Spleen (tissue), 11 donors: ENCODE data around the gene FLAD1. TPM values are rescaled to one million over a fixed set of nuclear protein-coding genes. Genes with fewer than 3 reads are reported as not detected.
A peak's percentile ranks its signal among the peaks of the same experiment; 100 is the strongest.

Experiments used
- DNase-seq: peaks from one replicate; pipeline ENCODE4 v3.0.0-alpha.2; 2020
- H3K27ac ChIP-seq, 8 donors: fragments of 200-600 bp; sonication (generic) in 7 of 8; 1 replicate in 4 of 8; 2 replicates in 4 of 8; pipeline versions ENCODE4 v1.5.0 to v1.8.0; 2016 to 2021; ENCODE audit warnings: inconsistent platforms in 4 of 8, mild to moderate bottlenecking in 4 of 8, moderate library complexity in 1 of 8
- H3K27me3 ChIP-seq, 7 donors: fragments of 200-600 bp; sonication (generic) in 6 of 7; replicated peaks in 1 of 7; 1 replicate in 4 of 7; 2 replicates in 3 of 7; pipeline versions ENCODE4 v1.5.0 to v1.8.0; 2016 to 2021; ENCODE audit warnings: inconsistent platforms in 3 of 7, mild to moderate bottlenecking in 1 of 7
- H3K36me3 ChIP-seq, 6 donors: fragments of 200-600 bp; sonication (generic) in 5 of 6; 1 replicate in 4 of 6; 2 replicates in 2 of 6; pipeline versions ENCODE4 v1.5.0 to v1.8.0; 2016 to 2021; ENCODE audit warnings: inconsistent platforms in 2 of 6
- H3K4me1 ChIP-seq, 6 donors: fragments of 200-600 bp; sonication (generic) in 5 of 6; 1 replicate in 3 of 6; 2 replicates in 3 of 6; pipeline versions ENCODE4 v1.5.0 to v1.8.0; 2016 to 2021; ENCODE audit warnings: inconsistent platforms in 3 of 6
- H3K4me3 ChIP-seq, 8 donors: fragments of 200-600 bp; sonication (generic) in 7 of 8; 1 replicate in 4 of 8; 2 replicates in 4 of 8; pipeline versions ENCODE4 v1.5.0 to v1.8.0; 2016 to 2021; ENCODE audit warnings: inconsistent platforms in 4 of 8, mild to moderate bottlenecking in 4 of 8, moderate library complexity in 2 of 8
- H3K9me3 ChIP-seq, 8 donors: fragments of 200-600 bp; sonication (generic) in 7 of 8; 1 replicate in 4 of 8; 2 replicates in 4 of 8; pipeline versions ENCODE4 v1.5.0 to v1.8.0; 2016 to 2021; ENCODE audit warnings: inconsistent platforms in 4 of 8
- POLR2A ChIP-seq, 3 donors: fragments of 450-650 bp; IDR thresholded peaks; one replicate each; pipeline ENCODE4 v1.5.1; 2017; ENCODE audit warnings: antibody characterized with exemption in 3 of 3, mild to moderate bottlenecking in 1 of 3
- POLR2AphosphoS5 ChIP-seq, 3 donors: sonication (generic); formaldehyde crosslinking; IDR thresholded peaks; one replicate each; pipeline ENCODE4 v1.5.1; 2017; ENCODE audit warnings: antibody characterized with exemption in 3 of 3
- whole genome bisulfite sequencing, 5 donors: extraction: QIAGEN DNeasy Blood & Tissue Kit in 3 of 5; methylation state at CpG; one replicate each; pipeline versions ENCODE4 v1.1.5 to v1.1.7; 2013 to 2018; 5-methylcytosine and 5-hydroxymethylcytosine counted together
- intact Hi-C: fragments of 100-400 bp; cut with DNase I; formaldehyde crosslinking; loops from one replicate; pipeline ENCODE4 v1.15.0; 2023; ENCODE audit warnings: low total_unique reads
- polyA plus RNA-seq, 3 donors: library from polyadenylated mRNA; stranded (reverse); fragments of 200-250 nt; gene quantifications; one replicate each; pipeline ENCODE4 v1.2.1, GENCODE V29; 2013
- total RNA-seq, 7 donors: library from RNA; depleted of rRNA in 3 of 7; stranded (reverse); fragments of >200 nt in 3 of 7; fragmentation: NEBNext Ultra II Directional in 4 of 7; extraction: Animal tissue kit (Norgen Biotek cat#: 25700) in 4 of 7; gene quantifications; one replicate each; pipeline versions ENCODE4 v1.1.0 to v1.2.1, GENCODE V29; 2016 to 2021
- TF ChIP-seq, protein P1 (sequence below), 11 experiments: fragments of 200-600 bp in 7 of 11; fragments of 450-650 bp in 4 of 11; sonication (generic) in 4 of 11; IDR thresholded peaks in 8 of 11; conservative IDR thresholded peaks in 3 of 11; 1 replicate in 7 of 11; 2 replicates in 4 of 11; pipeline versions ENCODE4 v1.4.0 to v1.8.0; 2016 to 2021; ENCODE audit warnings: antibody characterized with exemption in 11 of 11, inconsistent platforms in 4 of 11, mild to moderate bottlenecking in 1 of 11
- donor health status: healthy with polysubstance abuse.
- donor health status: DM: no; HTN: no; CAD: no; lungs with moderate emphysema.
- donor health status: DM: no; HTN: no; CAD: no.
- donor health status: Bipolar disorder and iron deficiency.
- donor health status: healthy.
- donor health status: DM: no; HTN: no; CAD: no.
- donor health status: DM: yes; HTN: yes; CAD: no.

FLAD1 gene
- total and polyA plus RNA-seq, 10 donors, result 27.1 to 43.4 (median 31.6) TPM

GRCh38 chr1:155001425-155001674, 18.2 kb downstream of the FLAD1 start:
- TF ChIP-seq POLR2A (IDR thresholded peaks at IDR 0.05), result no peak
- TF ChIP-seq, protein P1, sequence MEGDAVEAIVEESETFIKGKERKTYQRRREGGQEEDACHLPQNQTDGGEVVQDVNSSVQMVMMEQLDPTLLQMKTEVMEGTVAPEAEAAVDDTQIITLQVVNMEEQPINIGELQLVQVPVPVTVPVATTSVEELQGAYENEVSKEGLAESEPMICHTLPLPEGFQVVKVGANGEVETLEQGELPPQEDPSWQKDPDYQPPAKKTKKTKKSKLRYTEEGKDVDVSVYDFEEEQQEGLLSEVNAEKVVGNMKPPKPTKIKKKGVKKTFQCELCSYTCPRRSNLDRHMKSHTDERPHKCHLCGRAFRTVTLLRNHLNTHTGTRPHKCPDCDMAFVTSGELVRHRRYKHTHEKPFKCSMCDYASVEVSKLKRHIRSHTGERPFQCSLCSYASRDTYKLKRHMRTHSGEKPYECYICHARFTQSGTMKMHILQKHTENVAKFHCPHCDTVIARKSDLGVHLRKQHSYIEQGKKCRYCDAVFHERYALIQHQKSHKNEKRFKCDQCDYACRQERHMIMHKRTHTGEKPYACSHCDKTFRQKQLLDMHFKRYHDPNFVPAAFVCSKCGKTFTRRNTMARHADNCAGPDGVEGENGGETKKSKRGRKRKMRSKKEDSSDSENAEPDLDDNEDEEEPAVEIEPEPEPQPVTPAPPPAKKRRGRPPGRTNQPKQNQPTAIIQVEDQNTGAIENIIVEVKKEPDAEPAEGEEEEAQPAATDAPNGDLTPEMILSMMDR (IDR thresholded peaks at IDR 0.05 in 8 of 11, conservative IDR thresholded peaks at IDR 0.05 in 3 of 11), result no peak
- TF ChIP-seq POLR2AphosphoS5 (IDR thresholded peaks at IDR 0.05), result no peak
- 0% methylated on average over 7 to 11 of the region's 11 CpGs for WGBS, 5 donors
- Histone ChIP-seq H3K4me3 (peak overlapping the region; percentile 71 to 90 (median 78)), H3K9me3 (no peaks in the 10 kb centered on the region), H3K27ac (peak overlapping the region; percentile 89 to 99 (median 95)), H3K36me3 (no peaks in the 10 kb centered on the region), H3K4me1 (peaks cover 37 to 86% (median 56%) of the 10 kb centered on the region in 6 donors), H3K27me3 (no peaks in the 10 kb centered on the region)
- intact Hi-C loops, result loop anchor here (5.0 to 10.0 kb wide), 2 partner anchors 39 to 63 kb away; partner anchors contain the start of genes EFNA4 and PYGO2
- DNase-seq, result no peak

GRCh38 chr1:155001675-155002463, 18.7 kb downstream of the FLAD1 start:
- H3K9me3 ChIP-seq, result no peaks in the 10 kb centered on the region
- H3K4me3 ChIP-seq, result peak overlapping the region; percentile 71 to 90 (median 78)
- peak overlapping the region; percentile 89 to 99 (median 95) for H3K27ac ChIP-seq
- no peaks in the 10 kb centered on the region for H3K36me3 ChIP-seq
- 0 to 1% (median 1%) methylated on average over 22 to 38 of the region's 38 CpGs for WGBS, 5 donors
- no peaks in the 10 kb centered on the region for H3K27me3 ChIP-seq
- peaks cover 42 to 91% (median 61%) of the 10 kb centered on the region in 6 donors for H3K4me1 ChIP-seq
- intact Hi-C loops, result loop anchor here (5.0 to 10.0 kb wide), 2 partner anchors 40 to 63 kb away; partner anchors contain the start of genes EFNA4 and PYGO2
- peak; percentile 100 for DNase-seq
- TF ChIP-seq, protein P1 (IDR thresholded peaks at IDR 0.05 in 8 of 11, conservative IDR thresholded peaks at IDR 0.05 in 3 of 11), result peak in 8 of 11 experiments; percentile 6 to 38 (median 36)
- TF ChIP-seq POLR2AphosphoS5 (IDR thresholded peaks at IDR 0.05) (peak; percentile 78 to 86 (median 85)), POLR2A (IDR thresholded peaks at IDR 0.05) (peak in 1 of 3 donors; percentile 1)

DNA sequence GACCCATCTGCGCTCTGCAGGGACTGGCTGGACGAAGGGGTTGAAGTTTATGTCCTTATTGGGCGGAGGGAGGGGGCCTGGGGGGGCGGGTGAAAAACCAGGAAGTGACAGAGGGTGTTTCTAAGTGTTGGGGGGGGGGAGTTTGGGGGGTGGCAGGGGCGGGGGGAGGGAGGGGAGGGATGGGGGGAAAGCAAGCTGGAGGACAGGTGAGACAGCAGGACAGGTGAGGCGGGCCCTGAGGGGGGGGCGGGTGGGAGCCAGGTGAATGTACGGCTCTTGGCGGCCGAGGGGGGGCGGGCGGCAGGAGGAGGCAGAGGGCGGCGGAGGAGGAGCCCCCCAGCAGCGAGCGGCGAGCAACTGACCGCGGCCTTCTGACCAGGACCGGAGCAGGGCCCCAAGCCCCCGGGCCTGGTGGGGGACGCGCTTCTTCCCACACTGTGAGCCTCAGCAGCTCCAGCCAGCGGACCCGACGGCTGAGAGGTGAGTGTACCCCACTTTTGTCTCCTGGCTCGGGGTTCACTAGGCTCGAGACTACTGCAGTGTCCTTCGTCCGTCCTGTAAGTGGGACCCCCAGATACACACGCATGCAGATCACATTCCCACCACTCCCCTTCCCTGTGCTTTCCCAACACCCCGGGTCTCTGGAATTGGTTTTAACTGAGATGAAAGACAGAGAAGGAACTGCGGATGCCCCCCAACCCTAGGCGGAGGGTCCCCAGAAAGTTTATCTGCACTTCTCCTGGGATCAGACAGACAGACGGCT, 19.5 kb downstream of the FLAD1 start, which contains the start of gene ZBTB7B:
Gene ZBTB7B, plus strand, starts transcription at position 339 of the 763 bp plus-strand sequence. CDS start 11,859 bp downstream, outside the sequence.
- Histone ChIP-seq H3K27me3 (no peaks in the 10 kb centered on the region), H3K36me3 (no peaks in the 10 kb centered on the region), H3K9me3 (no peaks in the 10 kb centered on the region), H3K4me1 (peaks cover 43 to 91% (median 65%) of the 10 kb centered on the region in 6 donors), H3K4me3 (peak within 1 kb of the TSS; percentile 75 to 90 (median 79)), H3K27ac (peak within 1 kb of the TSS; percentile 90 to 99 (median 95))
- WGBS, 5 donors, result 0 to 3% (median 0%) methylated on average over 24 to 33 of the region's 35 CpGs
- TF ChIP-seq, protein P1 (IDR thresholded peaks at IDR 0.05 in 8 of 11, conservative IDR thresholded peaks at IDR 0.05 in 3 of 11), result peak in 1 of 11 experiments; percentile 2
- TF ChIP-seq POLR2A (IDR thresholded peaks at IDR 0.05), result no peak
- DNase-seq, result peak; percentile 91
- intact Hi-C loops, result loop anchor here (5.0 to 10.0 kb wide), 2 partner anchors 40 to 62 kb away; partner anchors contain the start of genes EFNA4 and PYGO2
